Vagina (tissue), 2 donors: ENCODE measurements around the gene SGCA. TPM values are rescaled to one million over a fixed set of nuclear protein-coding genes. Genes with fewer than 3 reads are reported as not detected.

ENCODE experiments used
- DNase-seq, 2 donors: peaks; one replicate each; pipeline ENCODE4 v3.0.0-alpha.2; 2017; ENCODE audit errors: extremely low spot score in 2 of 2
- H3K27ac ChIP-seq: fragments of 200-600 bp; sonication (generic); one replicate; pipeline ENCODE4 v1.5.1; 2019
- H3K27me3 ChIP-seq: fragments of 200-600 bp; sonication (generic); one replicate; pipeline ENCODE4 v1.5.1; 2019
- H3K36me3 ChIP-seq, 2 donors: fragments of 200-600 bp; sonication (generic); one replicate each; pipeline ENCODE4 v1.5.1; 2017 to 2019
- H3K4me1 ChIP-seq: fragments of 200-600 bp; sonication (generic); one replicate; pipeline ENCODE4 v1.5.1; 2019
- H3K4me3 ChIP-seq, 2 donors: fragments of 200-600 bp; sonication (generic); 1 replicate in 1 of 2; 2 replicates in 1 of 2; pipeline ENCODE4 v1.5.1; 2016 to 2019
- H3K9me3 ChIP-seq: fragments of 200-600 bp; sonication (generic); one replicate; pipeline ENCODE4 v1.5.1; 2019
- POLR2A ChIP-seq, 2 donors: fragments of 450-650 bp; IDR thresholded peaks; one replicate each; pipeline ENCODE4 v1.6.1; 2017; ENCODE audit warnings: antibody characterized with exemption in 2 of 2, mild to moderate bottlenecking in 2 of 2, moderate library complexity in 2 of 2
- POLR2AphosphoS5 ChIP-seq, 2 donors: sonication (generic); formaldehyde crosslinking; IDR thresholded peaks; one replicate each; pipeline ENCODE4 v1.9.0; 2017; ENCODE audit warnings: antibody characterized with exemption in 2 of 2, mild to moderate bottlenecking in 2 of 2, low read depth in 1 of 2; ENCODE audit not compliant: insufficient read depth in 1 of 2
- intact Hi-C: fragments of 100-400 bp; cut with DNase I; formaldehyde crosslinking; loops from one replicate; pipeline ENCODE4 v1.15.1; 2023
- total RNA-seq: library from RNA; depleted of rRNA; stranded (reverse); fragments of >200 nt; gene quantifications from one replicate; pipeline ENCODE4 v1.2.3, GENCODE V29; 2016
- TF ChIP-seq, protein P1 (sequence below), 3 experiments: fragments of 450-650 bp in 2 of 3; fragments of 200-600 bp in 1 of 3; sonication (generic) in 1 of 3; IDR thresholded peaks; one replicate each; pipeline ENCODE4 v1.5.1; 2017 to 2019; ENCODE audit warnings: antibody characterized with exemption in 3 of 3, mild to moderate bottlenecking in 2 of 3, moderate library complexity in 2 of 3

Gene SGCA
- total RNA-seq, 1 donor from 2014 or later = 2.2 TPM

- Histone ChIP-seq H3K4me3 (no peak overlapping the region), H3K36me3 (peaks cover 0 to 54% of the 10 kb centered on the region in 2 donors), H3K27ac (no peak overlapping the region), H3K9me3 (no peaks in the 10 kb centered on the region), H3K27me3 (no peaks in the 10 kb centered on the region), H3K4me1 (peaks cover 24% of the 10 kb centered on the region)
- TF ChIP-seq, protein P1, sequence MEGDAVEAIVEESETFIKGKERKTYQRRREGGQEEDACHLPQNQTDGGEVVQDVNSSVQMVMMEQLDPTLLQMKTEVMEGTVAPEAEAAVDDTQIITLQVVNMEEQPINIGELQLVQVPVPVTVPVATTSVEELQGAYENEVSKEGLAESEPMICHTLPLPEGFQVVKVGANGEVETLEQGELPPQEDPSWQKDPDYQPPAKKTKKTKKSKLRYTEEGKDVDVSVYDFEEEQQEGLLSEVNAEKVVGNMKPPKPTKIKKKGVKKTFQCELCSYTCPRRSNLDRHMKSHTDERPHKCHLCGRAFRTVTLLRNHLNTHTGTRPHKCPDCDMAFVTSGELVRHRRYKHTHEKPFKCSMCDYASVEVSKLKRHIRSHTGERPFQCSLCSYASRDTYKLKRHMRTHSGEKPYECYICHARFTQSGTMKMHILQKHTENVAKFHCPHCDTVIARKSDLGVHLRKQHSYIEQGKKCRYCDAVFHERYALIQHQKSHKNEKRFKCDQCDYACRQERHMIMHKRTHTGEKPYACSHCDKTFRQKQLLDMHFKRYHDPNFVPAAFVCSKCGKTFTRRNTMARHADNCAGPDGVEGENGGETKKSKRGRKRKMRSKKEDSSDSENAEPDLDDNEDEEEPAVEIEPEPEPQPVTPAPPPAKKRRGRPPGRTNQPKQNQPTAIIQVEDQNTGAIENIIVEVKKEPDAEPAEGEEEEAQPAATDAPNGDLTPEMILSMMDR (IDR thresholded peaks at IDR 0.05) = no peak
- TF ChIP-seq POLR2AphosphoS5 (IDR thresholded peaks at IDR 0.05; ENCODE audit: insufficient read depth in 1 of 2, low read depth in 1 of 2) = no peak
- no peak for TF ChIP-seq POLR2A (IDR thresholded peaks at IDR 0.05)
- intact Hi-C loops = no loop called here
- no peak for DNase-seq
Measured at GRCh38 chr17:50135316-50136095, 30.3 kb upstream of the SGCA start.

DNA sequence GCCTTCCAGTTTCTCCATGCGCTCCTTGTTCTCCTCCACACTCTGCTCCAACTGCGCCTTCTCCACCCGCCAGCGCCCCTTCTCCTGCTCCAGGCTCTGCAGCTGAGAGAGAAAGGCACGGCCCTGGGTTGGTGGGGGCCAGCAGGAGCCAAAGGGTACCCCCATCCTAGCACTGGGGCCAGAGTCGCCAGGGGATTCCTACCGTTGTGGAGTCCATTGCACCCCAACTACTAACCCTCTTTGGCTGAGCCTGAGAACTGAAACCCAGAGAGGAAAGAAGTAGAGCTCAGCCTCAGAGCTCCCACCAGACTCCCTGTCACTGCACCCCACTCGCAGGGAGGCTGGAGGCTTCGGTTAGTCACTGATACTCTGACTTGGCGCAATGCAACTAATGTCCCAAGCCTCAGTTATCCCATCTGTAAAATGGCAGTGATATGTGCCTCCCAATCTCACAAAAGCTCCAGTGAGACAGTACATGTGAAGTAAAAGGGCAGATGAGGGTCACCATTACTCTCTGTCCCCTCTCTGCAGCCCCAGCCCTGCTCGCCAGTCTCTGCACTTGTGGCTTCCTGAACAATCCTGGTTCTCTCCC is 29.6 kb upstream of the SGCA start:
- H3K4me1 ChIP-seq = peaks cover 29% of the 10 kb centered on the region
- H3K9me3 ChIP-seq = no peaks in the 10 kb centered on the region
- no peak overlapping the region for H3K4me3 ChIP-seq
- intact Hi-C loops = no loop called here
- H3K27ac ChIP-seq = no peak overlapping the region
- H3K27me3 ChIP-seq = no peaks in the 10 kb centered on the region
- TF ChIP-seq, protein P1 (IDR thresholded peaks at IDR 0.05) = no peak
- TF ChIP-seq POLR2AphosphoS5 (IDR thresholded peaks at IDR 0.05; ENCODE audit: insufficient read depth in 1 of 2, low read depth in 1 of 2) = no peak
- TF ChIP-seq POLR2A (IDR thresholded peaks at IDR 0.05) = no peak
- no peak for DNase-seq
- H3K36me3 ChIP-seq = peaks cover 0 to 61% of the 10 kb centered on the region in 2 donors

GRCh38 chr17:50137042-50137441 is 28.8 kb upstream of the SGCA start:
- H3K4me1 ChIP-seq = peaks cover 33% of the 10 kb centered on the region
- intact Hi-C loops = no loop called here
- H3K36me3 ChIP-seq = peaks cover 0 to 68% of the 10 kb centered on the region in 2 donors
- no peak overlapping the region for H3K4me3 ChIP-seq
- DNase-seq = no peak
- TF ChIP-seq POLR2AphosphoS5 (IDR thresholded peaks at IDR 0.05; ENCODE audit: insufficient read depth in 1 of 2, low read depth in 1 of 2) (no peak), POLR2A (IDR thresholded peaks at IDR 0.05) (no peak)
- TF ChIP-seq, protein P1 (IDR thresholded peaks at IDR 0.05) = no peak
- H3K9me3 ChIP-seq = no peaks in the 10 kb centered on the region
- H3K27me3 ChIP-seq = no peaks in the 10 kb centered on the region
- H3K27ac ChIP-seq = no peak overlapping the region

- peaks cover 38% of the 10 kb centered on the region for H3K4me1 ChIP-seq
- TF ChIP-seq POLR2AphosphoS5 (IDR thresholded peaks at IDR 0.05; ENCODE audit: insufficient read depth in 1 of 2, low read depth in 1 of 2) = no peak
- TF ChIP-seq POLR2A (IDR thresholded peaks at IDR 0.05) = no peak
- TF ChIP-seq, protein P1 (IDR thresholded peaks at IDR 0.05) = no peak
- no peak for DNase-seq
- H3K27ac ChIP-seq = no peak overlapping the region
- intact Hi-C loops = no loop called here
- no peaks in the 10 kb centered on the region for H3K9me3 ChIP-seq
- H3K4me3 ChIP-seq = no peak overlapping the region
- no peaks in the 10 kb centered on the region for H3K27me3 ChIP-seq
- peaks cover 0 to 90% of the 10 kb centered on the region in 2 donors for H3K36me3 ChIP-seq
Measured at GRCh38 chr17:50139185-50139783, 26.5 kb upstream of the SGCA start.
